Spleen (tissue), 11 donors: ENCODE measurements around the gene CDK14. TPM values are rescaled to one million over a fixed set of nuclear protein-coding genes. Genes with fewer than 3 reads are reported as not detected.

Source experiments
- DNase-seq: peaks from one replicate; pipeline ENCODE4 v3.0.0-alpha.2; 2020
- H3K27ac ChIP-seq, 8 donors: fragments of 200-600 bp; sonication (generic) in 7 of 8; 1 replicate in 4 of 8; 2 replicates in 4 of 8; pipeline versions ENCODE4 v1.5.0 to v1.8.0; 2016 to 2021; ENCODE audit warnings: inconsistent platforms in 4 of 8, mild to moderate bottlenecking in 4 of 8, moderate library complexity in 1 of 8
- H3K27me3 ChIP-seq, 7 donors: fragments of 200-600 bp; sonication (generic) in 6 of 7; replicated peaks in 1 of 7; 1 replicate in 4 of 7; 2 replicates in 3 of 7; pipeline versions ENCODE4 v1.5.0 to v1.8.0; 2016 to 2021; ENCODE audit warnings: inconsistent platforms in 3 of 7, mild to moderate bottlenecking in 1 of 7
- H3K36me3 ChIP-seq, 6 donors: fragments of 200-600 bp; sonication (generic) in 5 of 6; 1 replicate in 4 of 6; 2 replicates in 2 of 6; pipeline versions ENCODE4 v1.5.0 to v1.8.0; 2016 to 2021; ENCODE audit warnings: inconsistent platforms in 2 of 6
- H3K4me1 ChIP-seq, 6 donors: fragments of 200-600 bp; sonication (generic) in 5 of 6; 1 replicate in 3 of 6; 2 replicates in 3 of 6; pipeline versions ENCODE4 v1.5.0 to v1.8.0; 2016 to 2021; ENCODE audit warnings: inconsistent platforms in 3 of 6
- H3K4me3 ChIP-seq, 8 donors: fragments of 200-600 bp; sonication (generic) in 7 of 8; 1 replicate in 4 of 8; 2 replicates in 4 of 8; pipeline versions ENCODE4 v1.5.0 to v1.8.0; 2016 to 2021; ENCODE audit warnings: inconsistent platforms in 4 of 8, mild to moderate bottlenecking in 4 of 8, moderate library complexity in 2 of 8
- H3K9me3 ChIP-seq, 8 donors: fragments of 200-600 bp; sonication (generic) in 7 of 8; 1 replicate in 4 of 8; 2 replicates in 4 of 8; pipeline versions ENCODE4 v1.5.0 to v1.8.0; 2016 to 2021; ENCODE audit warnings: inconsistent platforms in 4 of 8
- POLR2A ChIP-seq, 3 donors: fragments of 450-650 bp; IDR thresholded peaks; one replicate each; pipeline ENCODE4 v1.5.1; 2017; ENCODE audit warnings: antibody characterized with exemption in 3 of 3, mild to moderate bottlenecking in 1 of 3
- POLR2AphosphoS5 ChIP-seq, 3 donors: sonication (generic); formaldehyde crosslinking; IDR thresholded peaks; one replicate each; pipeline ENCODE4 v1.5.1; 2017; ENCODE audit warnings: antibody characterized with exemption in 3 of 3
- WGBS, 5 donors: extraction: QIAGEN DNeasy Blood & Tissue Kit in 3 of 5; methylation state at CpG; one replicate each; pipeline versions ENCODE4 v1.1.5 to v1.1.7; 2013 to 2018; 5-methylcytosine and 5-hydroxymethylcytosine counted together
- intact Hi-C: fragments of 100-400 bp; cut with DNase I; formaldehyde crosslinking; loops from one replicate; pipeline ENCODE4 v1.15.0; 2023; ENCODE audit warnings: low total_unique reads
- polyA plus RNA-seq, 3 donors: library from polyadenylated mRNA; stranded (reverse); fragments of 200-250 nt; gene quantifications; one replicate each; pipeline ENCODE4 v1.2.1, GENCODE V29; 2013
- total RNA-seq, 7 donors: library from RNA; depleted of rRNA in 3 of 7; stranded (reverse); fragments of >200 nt in 3 of 7; fragmentation: NEBNext Ultra II Directional in 4 of 7; extraction: Animal tissue kit (Norgen Biotek cat#: 25700) in 4 of 7; gene quantifications; one replicate each; pipeline versions ENCODE4 v1.1.0 to v1.2.1, GENCODE V29; 2016 to 2021
- TF ChIP-seq, protein P1 (sequence below), 11 experiments: fragments of 200-600 bp in 7 of 11; fragments of 450-650 bp in 4 of 11; sonication (generic) in 4 of 11; IDR thresholded peaks in 8 of 11; conservative IDR thresholded peaks in 3 of 11; 1 replicate in 7 of 11; 2 replicates in 4 of 11; pipeline versions ENCODE4 v1.4.0 to v1.8.0; 2016 to 2021; ENCODE audit warnings: antibody characterized with exemption in 11 of 11, inconsistent platforms in 4 of 11, mild to moderate bottlenecking in 1 of 11
- donor health status: healthy with polysubstance abuse.
- donor health status: DM: no; HTN: no; CAD: no; lungs with moderate emphysema.
- donor health status: DM: no; HTN: no; CAD: no.
- donor health status: Bipolar disorder and iron deficiency.
- donor health status: healthy.
- donor health status: DM: no; HTN: no; CAD: no.
- donor health status: DM: yes; HTN: yes; CAD: no.

CDK14 gene
- total and polyA plus RNA-seq, 10 donors = 6.6 to 109 (median 51.2) TPM

DNA sequence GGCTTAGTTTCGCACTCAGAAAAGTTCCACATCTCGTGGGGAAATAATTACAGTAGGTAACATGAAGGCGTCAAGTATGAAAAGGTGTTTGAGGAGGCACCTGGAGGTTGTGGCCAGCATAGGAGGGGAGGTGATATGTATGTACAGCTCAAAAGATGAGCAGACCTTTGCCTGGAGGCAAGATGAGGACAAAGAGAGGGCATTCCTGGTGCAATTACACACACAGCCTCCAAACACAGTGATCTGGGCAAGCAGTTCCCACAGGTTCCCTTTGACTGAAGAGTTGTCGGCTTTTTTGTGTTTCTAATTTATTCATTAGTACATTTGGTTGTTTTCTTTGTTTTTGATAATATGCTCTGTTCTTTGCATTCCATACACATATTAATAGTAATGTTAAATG is 46.9 kb downstream of the CDK14 start:
- peaks cover 0 to 2% (median 0%) of the 10 kb centered on the region in 6 donors for H3K4me1 ChIP-seq
- 77 to 96% (median 88%) methylated on average over 4 of the region's 4 CpGs for WGBS, 5 donors

DNA sequence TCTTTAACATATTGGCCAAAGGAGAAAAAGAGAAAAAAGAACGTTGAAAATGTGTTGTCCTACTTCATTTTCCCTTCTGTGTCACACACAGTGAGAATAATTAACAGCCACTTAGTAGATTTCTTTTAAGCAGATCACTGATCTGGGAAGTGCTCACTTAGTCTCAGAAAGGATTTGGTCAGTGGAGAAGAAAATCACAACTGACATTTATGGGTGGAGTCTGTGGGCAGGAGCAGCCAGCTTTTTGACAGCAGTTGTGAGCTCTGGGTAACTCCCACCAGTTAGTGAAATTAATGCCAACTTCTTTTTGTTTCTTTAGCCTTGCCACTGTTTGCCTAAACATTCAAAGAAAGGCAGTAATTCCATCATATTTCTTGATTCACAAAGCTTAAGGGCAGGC is 49.7 kb downstream of the CDK14 start:
- intact Hi-C loops = no loop called here
- Histone ChIP-seq H3K4me3 (no peak overlapping the region), H3K27ac (no peak overlapping the region), H3K27me3 (no peaks in the 10 kb centered on the region), H3K36me3 (no peaks in the 10 kb centered on the region), H3K4me1 (peaks cover 0 to 2% (median 0%) of the 10 kb centered on the region in 6 donors), H3K9me3 (peaks cover 0 to 34% (median 21%) of the 10 kb centered on the region in 8 donors)
- WGBS, 5 donors = 40 to 50% (median 42%) methylated on average over 1 of the region's 1 CpG
- no peak for DNase-seq
- TF ChIP-seq, protein P1, sequence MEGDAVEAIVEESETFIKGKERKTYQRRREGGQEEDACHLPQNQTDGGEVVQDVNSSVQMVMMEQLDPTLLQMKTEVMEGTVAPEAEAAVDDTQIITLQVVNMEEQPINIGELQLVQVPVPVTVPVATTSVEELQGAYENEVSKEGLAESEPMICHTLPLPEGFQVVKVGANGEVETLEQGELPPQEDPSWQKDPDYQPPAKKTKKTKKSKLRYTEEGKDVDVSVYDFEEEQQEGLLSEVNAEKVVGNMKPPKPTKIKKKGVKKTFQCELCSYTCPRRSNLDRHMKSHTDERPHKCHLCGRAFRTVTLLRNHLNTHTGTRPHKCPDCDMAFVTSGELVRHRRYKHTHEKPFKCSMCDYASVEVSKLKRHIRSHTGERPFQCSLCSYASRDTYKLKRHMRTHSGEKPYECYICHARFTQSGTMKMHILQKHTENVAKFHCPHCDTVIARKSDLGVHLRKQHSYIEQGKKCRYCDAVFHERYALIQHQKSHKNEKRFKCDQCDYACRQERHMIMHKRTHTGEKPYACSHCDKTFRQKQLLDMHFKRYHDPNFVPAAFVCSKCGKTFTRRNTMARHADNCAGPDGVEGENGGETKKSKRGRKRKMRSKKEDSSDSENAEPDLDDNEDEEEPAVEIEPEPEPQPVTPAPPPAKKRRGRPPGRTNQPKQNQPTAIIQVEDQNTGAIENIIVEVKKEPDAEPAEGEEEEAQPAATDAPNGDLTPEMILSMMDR (IDR thresholded peaks at IDR 0.05 in 8 of 11, conservative IDR thresholded peaks at IDR 0.05 in 3 of 11) = no peak
- no peak for TF ChIP-seq POLR2AphosphoS5 (IDR thresholded peaks at IDR 0.05)
- TF ChIP-seq POLR2A (IDR thresholded peaks at IDR 0.05) = no peak

More for the DNA sequence above, 46.9 kb downstream of the CDK14 start:
- H3K9me3 ChIP-seq = peaks cover 0 to 42% (median 28%) of the 10 kb centered on the region in 8 donors
- no peaks in the 10 kb centered on the region for H3K27me3 ChIP-seq
- H3K4me3 ChIP-seq = no peak overlapping the region
- no peak for DNase-seq
- intact Hi-C loops = no loop called here
- H3K27ac ChIP-seq = no peak overlapping the region
- no peaks in the 10 kb centered on the region for H3K36me3 ChIP-seq
- TF ChIP-seq POLR2A (IDR thresholded peaks at IDR 0.05) = no peak
- TF ChIP-seq, protein P1 (IDR thresholded peaks at IDR 0.05 in 8 of 11, conservative IDR thresholded peaks at IDR 0.05 in 3 of 11) = no peak
- no peak for TF ChIP-seq POLR2AphosphoS5 (IDR thresholded peaks at IDR 0.05)

DNA sequence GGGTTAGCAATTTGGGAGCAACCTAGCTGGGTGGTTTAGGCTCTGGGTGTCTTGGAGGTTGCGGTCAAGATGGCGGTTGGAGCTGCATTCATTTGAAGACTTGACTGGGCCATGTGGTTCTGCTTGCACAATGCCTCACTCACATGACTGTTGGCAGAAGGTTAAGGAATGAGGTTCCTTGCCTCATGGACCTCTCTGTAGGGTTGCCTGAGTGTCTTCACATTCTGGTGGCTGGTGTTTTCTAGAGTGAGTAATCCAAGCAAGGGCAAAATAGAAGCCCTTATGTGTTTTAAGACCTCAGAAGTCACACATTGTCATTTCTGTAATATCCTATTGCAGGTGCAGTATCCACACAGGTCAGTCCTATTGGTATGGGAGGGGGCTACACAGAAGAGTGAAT is 52.0 kb downstream of the CDK14 start:
- TF ChIP-seq POLR2A (IDR thresholded peaks at IDR 0.05) (no peak), POLR2AphosphoS5 (IDR thresholded peaks at IDR 0.05) (no peak)
- TF ChIP-seq, protein P1 (IDR thresholded peaks at IDR 0.05 in 8 of 11, conservative IDR thresholded peaks at IDR 0.05 in 3 of 11) = no peak
- H3K27ac ChIP-seq = no peak overlapping the region
- no peak overlapping the region for H3K4me3 ChIP-seq
- H3K36me3 ChIP-seq = no peaks in the 10 kb centered on the region
- DNase-seq = no peak
- no peaks in the 10 kb centered on the region for H3K27me3 ChIP-seq
- intact Hi-C loops = no loop called here
- H3K4me1 ChIP-seq = peaks cover 0 to 2% (median 0%) of the 10 kb centered on the region in 6 donors
- peaks cover 0 to 22% (median 14%) of the 10 kb centered on the region in 8 donors for H3K9me3 ChIP-seq
- 97 to 100% (median 100%) methylated on average over 2 of the region's 2 CpGs for WGBS, 5 donors

DNA sequence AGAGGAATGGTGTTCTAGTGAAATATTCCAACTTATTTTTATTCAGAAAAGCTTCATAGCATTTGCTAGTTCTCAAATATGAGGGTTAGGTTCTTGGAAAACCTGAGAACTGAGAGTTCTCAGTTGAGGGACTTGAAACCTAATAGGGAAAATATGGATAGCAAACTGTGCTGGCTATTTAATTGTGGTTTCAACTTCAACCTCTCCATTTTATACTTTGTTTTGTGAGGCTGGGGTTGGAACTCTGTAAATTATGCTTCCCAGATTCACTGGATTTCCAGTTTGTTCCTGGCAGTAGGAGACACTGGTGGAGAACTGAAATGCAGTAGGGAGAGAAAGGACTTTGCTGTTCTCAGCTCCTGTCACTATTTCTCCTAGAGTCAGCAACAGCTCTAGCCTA is 52.7 kb downstream of the CDK14 start:
- Histone ChIP-seq H3K4me3 (no peak overlapping the region), H3K9me3 (peaks cover 0 to 16% (median 11%) of the 10 kb centered on the region in 8 donors), H3K27me3 (no peaks in the 10 kb centered on the region), H3K27ac (no peak overlapping the region), H3K36me3 (no peaks in the 10 kb centered on the region), H3K4me1 (peaks cover 0 to 2% (median 0%) of the 10 kb centered on the region in 6 donors)
- DNase-seq = no peak
- intact Hi-C loops = no loop called here
- TF ChIP-seq POLR2AphosphoS5 (IDR thresholded peaks at IDR 0.05) = no peak
- TF ChIP-seq POLR2A (IDR thresholded peaks at IDR 0.05) = no peak
- TF ChIP-seq, protein P1 (IDR thresholded peaks at IDR 0.05 in 8 of 11, conservative IDR thresholded peaks at IDR 0.05 in 3 of 11) = no peak
